Bronchial epithelial cell (primary cell): ENCODE results near the gene ARL6IP5. TPM values are rescaled to one million over a fixed set of nuclear protein-coding genes. Genes with fewer than 3 reads are reported as not detected.

Source experiments
- DNase-seq: peaks from one replicate; pipeline ENCODE4 v3.0.0-alpha.2; 2010; ENCODE audit warnings: low read depth
- FAIRE-seq: peaks from 2 replicates; lab custom pipeline; 2011; peaks lifted over from hg19 to GRCh38; lab: Jason Lieb, UNC
- H3K27me3 ChIP-seq: 2 replicates; pipeline ENCODE4 v1.5.1; 2011; ENCODE audit warnings: low read length; ENCODE audit not compliant: control insufficient read depth, insufficient read depth
- H3K36me3 ChIP-seq: 2 replicates; pipeline ENCODE4 v1.5.1; 2011; ENCODE audit warnings: low read length; ENCODE audit not compliant: control insufficient read depth, insufficient read depth
- H3K4me3 ChIP-seq: 2 replicates; pipeline ENCODE4 v1.5.1; 2011; ENCODE audit warnings: mild to moderate bottlenecking, low read depth, low read length, control low read depth
- CTCF ChIP-seq: IDR thresholded peaks from 2 replicates; pipeline ENCODE4 v1.5.1; 2011; ENCODE audit warnings: mild to moderate bottlenecking, moderate library complexity, low read length, control low read depth, inconsistent platforms; ENCODE audit not compliant: insufficient read depth, severe bottlenecking
- total RNA-seq: library from RNA; depleted of rRNA; stranded (reverse); fragments of >200 nt; gene quantifications from 2 replicates; pipeline ENCODE4 v1.2.1, GENCODE V29; 2014

ARL6IP5 gene
- total RNA-seq, 1 donor from 2014 or later, result 37.6 TPM

DNA sequence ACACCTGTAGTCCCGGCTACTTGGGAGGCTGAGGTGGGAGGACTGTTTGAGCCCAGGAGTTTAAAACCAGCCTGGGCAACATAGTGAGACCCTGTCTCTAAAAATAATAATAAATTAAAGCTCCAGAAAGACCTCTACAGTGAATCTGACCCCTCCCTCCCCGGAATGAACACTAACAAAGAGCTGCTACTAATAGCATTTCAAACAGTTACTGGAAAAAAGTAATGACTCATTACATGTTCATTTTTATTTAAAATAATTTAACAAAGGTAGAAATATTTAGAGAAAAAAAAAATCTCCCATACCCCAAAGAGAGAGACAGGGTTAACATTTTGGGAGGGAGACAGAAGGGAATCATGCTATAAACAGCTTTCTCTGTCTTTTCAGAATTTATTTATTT lies 2.4 kb upstream of the ARL6IP5 start:
- DNase-seq (no peak), FAIRE-seq (no peak)
- H3K4me3 ChIP-seq, result no peak overlapping the region
- no peaks in the 10 kb centered on the region for H3K27me3 ChIP-seq
- H3K36me3 ChIP-seq, result no peaks in the 10 kb centered on the region
- TF ChIP-seq CTCF, result no peak

- no peaks in the 10 kb centered on the region for H3K36me3 ChIP-seq
- no peak overlapping the region for H3K4me3 ChIP-seq
- no peak for TF ChIP-seq CTCF
- no peaks in the 10 kb centered on the region for H3K27me3 ChIP-seq
- DNase-seq (peak; percentile 71), FAIRE-seq (no peak)
Observed at GRCh38 chr3:69082805-69083204, 1.9 kb upstream of the ARL6IP5 start.

DNA sequence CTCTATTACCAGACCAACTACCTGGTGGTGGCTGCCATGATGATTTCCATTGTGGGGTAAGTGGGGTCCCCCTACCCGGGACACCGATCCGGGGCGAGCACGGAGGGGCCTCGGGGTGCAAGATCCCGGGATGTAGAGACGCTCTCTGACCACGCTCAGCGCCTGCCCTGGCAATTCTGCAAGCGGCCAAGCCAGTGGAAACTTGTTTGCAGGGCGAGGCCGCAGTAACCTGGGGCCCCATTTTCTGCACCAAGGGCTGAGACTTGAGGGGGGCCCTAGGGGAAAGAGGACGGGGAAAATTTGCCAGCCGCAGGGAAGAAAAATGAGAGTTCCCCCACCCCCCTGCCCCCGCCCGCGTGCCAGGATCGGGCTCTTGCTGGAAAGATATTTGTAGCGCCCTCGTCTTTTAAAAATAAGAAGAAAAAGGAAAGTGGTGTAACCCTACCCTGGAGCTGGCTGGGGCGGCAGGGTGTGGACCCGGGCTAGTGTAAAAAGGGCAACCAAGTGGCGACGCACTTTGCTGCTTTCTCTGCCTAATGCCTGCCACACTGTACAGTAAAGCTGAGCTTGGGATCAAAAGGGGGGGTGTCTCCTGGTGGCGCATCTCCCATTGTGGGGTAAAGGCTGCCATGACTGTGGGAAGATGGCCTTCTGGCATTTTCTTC lies 563 bp downstream of the ARL6IP5 start:
- Histone ChIP-seq H3K27me3 (no peaks in the 10 kb centered on the region), H3K4me3 (peak overlapping the region; percentile 71), H3K36me3 (no peaks in the 10 kb centered on the region)
- FAIRE-seq (no peak), DNase-seq (no peak)
- no peak for TF ChIP-seq CTCF

- H3K36me3 ChIP-seq, result no peaks in the 10 kb centered on the region
- DNase-seq (peak; percentile 93), FAIRE-seq (no peak)
- H3K27me3 ChIP-seq, result no peaks in the 10 kb centered on the region
- peak overlapping the region; percentile 71 for H3K4me3 ChIP-seq
- no peak for TF ChIP-seq CTCF
Observed at GRCh38 chr3:69085833-69086722, 1.3 kb downstream of the ARL6IP5 start.

DNA sequence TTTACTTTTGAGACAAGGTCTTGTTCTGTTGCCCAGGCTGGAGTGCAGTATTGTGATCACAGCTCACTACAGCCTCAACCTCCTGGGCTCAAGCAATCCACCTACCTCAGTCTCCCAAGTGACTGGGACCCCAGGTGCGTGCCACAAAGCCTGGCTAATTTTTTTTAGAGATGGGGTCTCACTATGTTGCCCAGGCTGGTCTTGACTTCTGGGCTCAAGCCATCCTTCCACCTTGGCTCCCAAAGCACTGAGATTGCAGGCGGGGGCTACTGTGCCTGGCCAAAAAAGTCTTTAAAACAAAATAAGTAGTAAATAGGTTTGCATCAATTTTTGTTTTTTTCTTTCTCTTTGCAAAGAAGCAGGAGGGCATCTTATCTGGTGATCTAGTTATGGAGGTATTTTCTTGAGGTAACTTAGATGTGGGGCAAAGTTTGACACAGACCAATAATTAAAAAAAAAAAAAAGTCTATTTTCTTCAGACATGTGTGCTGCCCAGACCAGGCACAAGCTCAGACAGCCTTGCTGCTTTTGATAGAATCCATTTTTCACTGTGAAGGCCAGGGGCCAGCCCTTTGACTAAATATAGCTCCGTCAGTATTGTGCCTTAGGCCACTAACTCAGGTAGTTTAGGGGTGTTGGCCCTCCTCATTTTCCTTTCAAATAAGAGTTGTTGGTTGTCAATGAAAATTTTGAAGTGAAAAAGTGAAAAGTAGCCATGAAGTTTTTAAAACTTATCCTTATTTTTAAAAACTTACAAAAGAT lies 2.5 kb downstream of the ARL6IP5 start:
- Histone ChIP-seq H3K36me3 (no peaks in the 10 kb centered on the region), H3K4me3 (no peak overlapping the region), H3K27me3 (no peaks in the 10 kb centered on the region)
- DNase-seq, result no peak
- no peak for TF ChIP-seq CTCF
- no peak for FAIRE-seq
